GM18511 (cell line): ENCODE measurements around the gene EFEMP1.
"Not testable (repeated sequence)": the region's sequence is repeated elsewhere in the genome, so short reads cannot be mapped to it uniquely, and the experiment has no call there.

Experiments used
- ATAC-seq: cut with Tn5 transposase; IDR thresholded peaks from one replicate; pipeline ENCODE4 v1.9.1; 2021; ENCODE audit warnings: mild to moderate bottlenecking, moderate library complexity; ENCODE audit not compliant: unreplicated experiment

Gene EFEMP1

GRCh38 chr2:55869637-55870325 is 53.8 kb downstream of the EFEMP1 start:
- ATAC-seq = no peak

- ATAC-seq = no peak
Observed at GRCh38 chr2:55865096-55865835, 58.3 kb downstream of the EFEMP1 start.

GRCh38 chr2:55864351-55865084 is 59.1 kb downstream of the EFEMP1 start:
- no peak for ATAC-seq

- ATAC-seq = no peak
Observed at GRCh38 chr2:55862673-55863390, 60.8 kb downstream of the EFEMP1 start.

GRCh38 chr2:55862246-55862645 is 61.3 kb downstream of the EFEMP1 start:
- ATAC-seq = no peak

GRCh38 chr2:55861733-55862132 is 61.8 kb downstream of the EFEMP1 start:
- ATAC-seq = no peak

GRCh38 chr2:55860832-55861231 is 62.8 kb downstream of the EFEMP1 start:
- ATAC-seq = no peak

GRCh38 chr2:55859875-55860274 is 63.7 kb downstream of the EFEMP1 start:
- no peak for ATAC-seq

GRCh38 chr2:55857766-55858165 is 65.8 kb downstream of the EFEMP1 start:
- no peak for ATAC-seq

- no peak for ATAC-seq
Observed at GRCh38 chr2:55856936-55857335, 66.6 kb downstream of the EFEMP1 start.

GRCh38 chr2:55848096-55848495 is 75.5 kb downstream of the EFEMP1 start:
- ATAC-seq = no peak

GRCh38 chr2:55846426-55846825 is 77.2 kb downstream of the EFEMP1 start:
- ATAC-seq = no peak

- ATAC-seq = no peak
Observed at GRCh38 chr2:55844986-55845385, 78.6 kb downstream of the EFEMP1 start.

- no peak for ATAC-seq
Observed at GRCh38 chr2:55843994-55844345, 79.6 kb downstream of the EFEMP1 start.

GRCh38 chr2:55843096-55843993 is 80.2 kb downstream of the EFEMP1 start:
- ATAC-seq = no peak

GRCh38 chr2:55842046-55842445 is 81.5 kb downstream of the EFEMP1 start:
- ATAC-seq = no peak

- no peak for ATAC-seq
Observed at GRCh38 chr2:55840460-55840859, 83.1 kb downstream of the EFEMP1 start.

- ATAC-seq = no peak
Observed at GRCh38 chr2:55839182-55839819, 84.3 kb downstream of the EFEMP1 start.

- no peak for ATAC-seq
Observed at GRCh38 chr2:55838653-55839052, 84.9 kb downstream of the EFEMP1 start.

- not testable (repeated sequence) for ATAC-seq
Observed at GRCh38 chr2:55838117-55838516, 85.5 kb downstream of the EFEMP1 start.
